OCI-LY3 (cell line): Measurements from ENCODE around the gene HBS1L.

Experiments
- H2AFZ ChIP-seq: fragments of 200-600, 300-600 bp; shearing (Covaris generic); 2 replicates; pipeline ENCODE4 v1.6.0; 2014; ENCODE audit warnings: antibody characterized with exemption, low read depth, low read length
- H3K27ac ChIP-seq: fragments of 200-600, 300-600 bp; sonication (generic); 2 replicates; pipeline ENCODE4 v1.5.1; 2014; ENCODE audit warnings: mild to moderate bottlenecking, low read length, moderate library complexity, mixed read lengths
- H3K27me3 ChIP-seq: fragments of 200-600, 300-600 bp; sonication (generic); 2 replicates; pipeline ENCODE4 v1.6.1; 2014; ENCODE audit warnings: low read depth, low read length, mixed read lengths
- H3K36me3 ChIP-seq: fragments of 200-600, 300-600 bp; sonication (generic); replicated peaks from 2 replicates; pipeline ENCODE3; 2014; ENCODE audit warnings: low read depth, low read length, mixed read lengths
- H3K4me1 ChIP-seq: fragments of 300-600, 200-600 bp; sonication (generic); 2 replicates; pipeline ENCODE4 v1.6.1; 2014; ENCODE audit warnings: low read length, mixed read lengths
- H3K4me2 ChIP-seq: fragments of 200-600, 300-600 bp; sonication (generic); 2 replicates; pipeline ENCODE4 v1.6.1; 2014; ENCODE audit warnings: low read length, mixed read lengths
- H3K4me3 ChIP-seq: fragments of 300-600, 200-600 bp; sonication (generic); 2 replicates; pipeline ENCODE4 v1.5.1; 2014; ENCODE audit warnings: antibody characterized with exemption, mild to moderate bottlenecking, low read length, moderate library complexity
- H3K79me2 ChIP-seq: fragments of 300-600, 200-600 bp; shearing (Covaris generic); 2 replicates; pipeline ENCODE4 v1.6.1; 2014; ENCODE audit warnings: mild to moderate bottlenecking, low read length, mixed read lengths
- H3K9ac ChIP-seq: fragments of 300-600, 200-600 bp; shearing (Covaris generic); 2 replicates; pipeline ENCODE4 v1.6.0; 2014; ENCODE audit warnings: mild to moderate bottlenecking, low read length, moderate library complexity
- H3K9me3 ChIP-seq: fragments of 200-600, 300-600 bp; shearing (Covaris generic); 2 replicates; pipeline ENCODE4 v1.6.1; 2014; ENCODE audit warnings: low read length, mixed read lengths; ENCODE audit not compliant: insufficient read depth
- H4K20me1 ChIP-seq: fragments of 200-600, 300-600 bp; sonication (generic); 2 replicates; pipeline ENCODE4 v1.6.1; 2016; ENCODE audit warnings: low read length, mixed read lengths; ENCODE audit not compliant: insufficient read depth
- EZH2phosphoT487 ChIP-seq: fragments of 200-600 bp; shearing (Covaris generic); IDR thresholded peaks from 2 replicates; pipeline ENCODE4 v1.6.1; 2018; ENCODE audit warnings: antibody characterized with exemption, mixed run types, low read depth
- TF ChIP-seq, protein P1 (sequence below): fragments of 200-600, 300-600 bp; sonication (generic); IDR thresholded peaks from 2 replicates; pipeline ENCODE4 v1.5.1; 2014; ENCODE audit warnings: antibody characterized with exemption, low read length, low read depth

HBS1L gene

DNA sequence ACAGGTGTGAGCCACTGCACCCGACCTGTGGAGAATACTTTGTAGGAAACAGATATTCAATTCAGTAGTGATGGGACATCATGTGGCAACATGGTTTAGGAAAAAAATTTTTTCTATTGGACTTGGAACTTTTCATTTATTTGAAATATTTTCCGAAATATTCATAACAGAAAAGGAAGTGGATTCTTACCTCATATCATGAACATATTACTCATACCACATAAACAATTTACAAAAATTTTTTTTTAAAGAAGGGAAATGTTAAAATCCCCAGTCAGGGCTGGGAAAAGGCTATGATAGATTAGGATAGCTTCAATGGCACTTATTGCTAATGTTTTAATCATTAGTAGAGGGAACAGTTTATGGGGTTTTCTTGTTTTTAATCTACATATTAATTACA, 97.9 kb downstream of the HBS1L start:
- Histone ChIP-seq H3K27ac (no peak overlapping the region), H3K9ac (no peak overlapping the region), H3K36me3 (peaks cover 21% of the 10 kb centered on the region), H4K20me1 (no peaks in the 10 kb centered on the region), H3K4me1 (no peaks in the 10 kb centered on the region; the same call in 1 of the 2 replicates), H3K79me2 (no peaks in the 10 kb centered on the region), H3K4me3 (no peak overlapping the region), H2AFZ (no peak overlapping the region), H3K27me3 (no peaks in the 10 kb centered on the region), H3K4me2 (no peak overlapping the region), H3K9me3 (no peaks in the 10 kb centered on the region)
- TF ChIP-seq, protein P1, sequence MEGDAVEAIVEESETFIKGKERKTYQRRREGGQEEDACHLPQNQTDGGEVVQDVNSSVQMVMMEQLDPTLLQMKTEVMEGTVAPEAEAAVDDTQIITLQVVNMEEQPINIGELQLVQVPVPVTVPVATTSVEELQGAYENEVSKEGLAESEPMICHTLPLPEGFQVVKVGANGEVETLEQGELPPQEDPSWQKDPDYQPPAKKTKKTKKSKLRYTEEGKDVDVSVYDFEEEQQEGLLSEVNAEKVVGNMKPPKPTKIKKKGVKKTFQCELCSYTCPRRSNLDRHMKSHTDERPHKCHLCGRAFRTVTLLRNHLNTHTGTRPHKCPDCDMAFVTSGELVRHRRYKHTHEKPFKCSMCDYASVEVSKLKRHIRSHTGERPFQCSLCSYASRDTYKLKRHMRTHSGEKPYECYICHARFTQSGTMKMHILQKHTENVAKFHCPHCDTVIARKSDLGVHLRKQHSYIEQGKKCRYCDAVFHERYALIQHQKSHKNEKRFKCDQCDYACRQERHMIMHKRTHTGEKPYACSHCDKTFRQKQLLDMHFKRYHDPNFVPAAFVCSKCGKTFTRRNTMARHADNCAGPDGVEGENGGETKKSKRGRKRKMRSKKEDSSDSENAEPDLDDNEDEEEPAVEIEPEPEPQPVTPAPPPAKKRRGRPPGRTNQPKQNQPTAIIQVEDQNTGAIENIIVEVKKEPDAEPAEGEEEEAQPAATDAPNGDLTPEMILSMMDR: no peak
- TF ChIP-seq EZH2phosphoT487: no peak

DNA sequence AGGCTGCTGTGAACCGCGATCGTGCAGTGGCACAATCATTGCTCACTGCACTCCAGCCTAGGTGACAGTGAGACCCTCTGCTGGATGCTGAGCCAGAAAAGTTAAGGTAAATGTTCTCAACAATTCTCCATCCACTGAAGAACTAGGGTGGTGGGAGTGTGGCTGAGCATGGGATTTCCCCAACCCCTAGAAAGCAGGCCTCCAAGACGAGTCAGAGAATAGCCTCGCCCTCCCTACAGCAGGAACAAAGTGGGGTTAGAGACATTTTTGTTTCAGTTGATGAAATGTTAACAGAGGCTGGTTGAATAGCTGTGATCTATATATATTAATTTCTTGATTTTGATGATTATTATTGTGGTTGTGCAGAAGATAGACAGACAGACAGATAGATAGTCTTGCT, 98.6 kb downstream of the HBS1L start:
- no peak overlapping the region for H3K27ac ChIP-seq
- no peak overlapping the region for H3K4me2 ChIP-seq
- H3K4me1 ChIP-seq: no peaks in the 10 kb centered on the region; the same call in 1 of the 2 replicates
- H3K9ac ChIP-seq: no peak overlapping the region
- peaks cover 19% of the 10 kb centered on the region for H3K36me3 ChIP-seq
- H4K20me1 ChIP-seq: no peaks in the 10 kb centered on the region
- H3K4me3 ChIP-seq: no peak overlapping the region
- H2AFZ ChIP-seq: no peak overlapping the region
- H3K79me2 ChIP-seq: no peaks in the 10 kb centered on the region
- no peaks in the 10 kb centered on the region for H3K27me3 ChIP-seq
- no peak for TF ChIP-seq EZH2phosphoT487
- TF ChIP-seq, protein P1: no peak
- no peaks in the 10 kb centered on the region for H3K9me3 ChIP-seq

DNA sequence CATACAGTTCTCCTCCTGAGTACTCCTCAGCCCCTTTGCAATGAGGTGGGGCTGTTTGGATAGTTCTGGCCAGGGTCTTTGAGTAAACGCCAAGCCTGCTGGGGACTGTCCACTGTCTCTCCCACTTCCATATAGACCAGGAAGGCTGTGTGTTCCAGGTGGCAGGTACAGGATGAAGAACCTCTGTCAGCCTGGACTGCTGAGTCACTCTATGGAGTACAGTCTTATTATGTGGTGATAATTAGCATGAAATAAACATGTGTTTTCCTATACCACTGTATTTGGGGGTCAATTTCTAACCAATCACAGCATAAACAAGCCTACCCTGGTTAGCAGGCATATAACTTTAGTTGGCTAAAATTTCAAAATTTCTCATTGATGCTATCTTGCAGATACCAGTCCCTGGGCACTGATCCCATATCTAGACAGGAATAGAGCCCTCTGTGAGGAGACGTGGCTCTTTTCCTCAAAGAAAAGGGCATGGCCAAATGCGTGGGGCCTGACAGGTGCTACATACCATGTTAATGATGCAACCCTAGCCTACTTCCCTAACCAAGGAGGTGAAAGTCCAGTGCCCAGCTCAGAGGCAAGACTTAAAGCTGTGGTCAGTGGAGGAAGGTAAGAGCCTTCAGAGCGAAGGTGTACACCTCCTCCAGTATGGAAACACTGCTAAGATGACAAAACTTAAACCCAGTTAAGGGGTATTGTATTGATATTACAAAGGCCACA, 100.2 kb downstream of the HBS1L start:
- no peak overlapping the region for H3K4me2 ChIP-seq
- H3K27ac ChIP-seq: no peak overlapping the region
- no peaks in the 10 kb centered on the region; the same call in 1 of the 2 replicates for H3K4me1 ChIP-seq
- H3K79me2 ChIP-seq: no peaks in the 10 kb centered on the region
- no peak overlapping the region for H2AFZ ChIP-seq
- H3K9me3 ChIP-seq: no peaks in the 10 kb centered on the region
- H4K20me1 ChIP-seq: no peaks in the 10 kb centered on the region
- H3K9ac ChIP-seq: no peak overlapping the region
- H3K4me3 ChIP-seq: no peak overlapping the region
- H3K27me3 ChIP-seq: no peaks in the 10 kb centered on the region
- peaks cover 10% of the 10 kb centered on the region for H3K36me3 ChIP-seq
- TF ChIP-seq, protein P1: no peak
- no peak for TF ChIP-seq EZH2phosphoT487

GRCh38 chr6:134951494-134952263, 102.9 kb downstream of the HBS1L start:
- Histone ChIP-seq H3K36me3 (no peaks in the 10 kb centered on the region), H3K79me2 (no peaks in the 10 kb centered on the region), H3K4me1 (no peaks in the 10 kb centered on the region), H3K9ac (no peak overlapping the region), H3K27me3 (no peaks in the 10 kb centered on the region), H4K20me1 (no peaks in the 10 kb centered on the region), H3K4me2 (no peak overlapping the region), H3K9me3 (no peaks in the 10 kb centered on the region), H3K4me3 (no peak overlapping the region), H2AFZ (no peak overlapping the region), H3K27ac (no peak overlapping the region)
- TF ChIP-seq EZH2phosphoT487: no peak
- TF ChIP-seq, protein P1: no peak
